Stimulated activated CD4-positive, alpha-beta T cell treated with anti-CD3 and anti-CD28 coated beads, Interleukin-4, amount 100 ng/mL, for 1 hour (primary cell): ENCODE results near the gene THOC2.
A peak's percentile ranks its signal among the peaks of the same experiment; 100 is the strongest.
"Not testable (repeated sequence)": the region's sequence is repeated elsewhere in the genome, so short reads cannot be mapped to it uniquely, and the experiment has no call there.

Experiments
- DNase-seq: peaks from one replicate; pipeline ENCODE4 v3.0.0-alpha.2; 2020

The THOC2 gene

DNA sequence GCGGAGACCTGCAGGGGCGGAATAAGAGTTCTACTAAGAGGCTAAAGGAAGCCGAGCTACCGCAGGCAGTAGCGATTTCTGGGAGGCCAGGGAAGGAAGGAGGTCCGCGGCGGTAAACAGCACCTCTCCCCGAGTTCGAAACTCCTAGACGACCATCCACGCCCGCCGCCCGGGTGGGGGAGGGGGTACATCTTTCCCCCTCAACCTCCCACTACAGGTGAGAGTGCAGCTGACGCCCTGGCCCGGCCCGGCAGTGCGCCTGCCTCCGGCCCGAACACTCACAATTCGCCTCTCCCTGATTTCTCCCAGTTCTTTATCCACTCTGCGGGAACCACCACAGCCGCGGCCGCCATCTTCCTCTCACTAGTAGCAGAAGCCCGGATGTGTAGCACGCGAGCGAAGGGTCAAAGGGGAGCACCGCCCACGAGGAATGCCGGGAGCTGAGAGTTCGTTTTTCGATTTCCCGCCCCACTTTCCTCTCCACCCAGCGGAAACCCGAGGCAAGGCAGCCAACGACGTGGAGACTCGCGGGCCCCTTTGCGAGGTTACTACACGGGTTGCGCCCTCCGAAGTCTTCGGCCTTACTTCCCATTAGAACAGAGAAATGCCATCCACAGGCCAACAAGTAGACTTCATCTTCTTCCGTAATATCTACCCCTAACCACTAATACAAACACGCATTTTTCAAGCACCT lies at the start of gene THOC2:
Gene THOC2, minus strand, starts transcription at position 383 of the 694 bp plus-strand sequence. Its CDS starts 30 bp downstream, at position 353.
- peak; percentile 78 for DNase-seq

DNA sequence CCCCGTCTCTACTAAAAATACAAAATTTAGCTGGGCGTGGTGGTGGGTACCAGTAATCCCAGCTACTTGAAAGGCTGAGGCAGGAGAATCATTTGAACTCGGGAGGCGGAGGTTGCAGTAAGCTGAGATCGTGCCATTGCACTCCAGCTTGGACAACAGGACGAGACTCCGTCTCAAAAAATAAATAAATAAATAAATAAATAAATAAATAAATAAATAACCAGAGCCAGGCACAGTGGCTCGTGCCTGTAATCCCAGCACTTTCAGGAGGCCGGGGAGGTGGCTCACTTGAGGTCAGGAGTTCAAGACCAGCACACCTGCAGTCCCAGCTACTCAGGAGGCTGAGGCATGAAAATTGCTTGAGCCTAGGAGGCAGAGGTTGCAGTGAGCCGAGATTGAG lies 48.9 kb upstream of the THOC2 start:
- not testable (repeated sequence) for DNase-seq

DNA sequence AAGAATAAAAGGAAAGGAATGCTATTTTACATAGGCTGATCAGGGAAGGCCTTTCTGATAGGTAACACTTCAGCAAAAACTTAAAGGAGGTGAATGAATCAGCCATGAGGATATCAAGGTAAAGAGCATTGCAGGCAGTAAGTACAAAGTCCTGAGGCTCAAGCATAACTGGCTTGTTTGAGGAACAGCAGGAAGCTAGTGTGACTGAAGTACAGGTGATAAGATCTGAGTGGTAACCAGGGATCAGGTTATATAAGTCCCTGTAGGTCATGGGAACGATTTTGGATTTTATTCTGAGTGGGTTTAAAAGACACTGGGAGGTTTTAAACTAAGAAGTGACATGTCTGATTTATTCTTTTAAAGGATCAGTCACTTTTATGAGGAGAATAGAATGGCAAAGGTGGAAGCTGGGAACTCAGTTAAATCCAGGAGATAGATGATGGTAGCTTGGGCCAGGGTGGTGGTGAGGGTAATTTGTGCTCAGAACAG lies 47.1 kb upstream of the THOC2 start:
- DNase-seq: no peak

- no peak for DNase-seq
Measured at GRCh38 chrX:123773258-123773988, 40.6 kb upstream of the THOC2 start.

DNA sequence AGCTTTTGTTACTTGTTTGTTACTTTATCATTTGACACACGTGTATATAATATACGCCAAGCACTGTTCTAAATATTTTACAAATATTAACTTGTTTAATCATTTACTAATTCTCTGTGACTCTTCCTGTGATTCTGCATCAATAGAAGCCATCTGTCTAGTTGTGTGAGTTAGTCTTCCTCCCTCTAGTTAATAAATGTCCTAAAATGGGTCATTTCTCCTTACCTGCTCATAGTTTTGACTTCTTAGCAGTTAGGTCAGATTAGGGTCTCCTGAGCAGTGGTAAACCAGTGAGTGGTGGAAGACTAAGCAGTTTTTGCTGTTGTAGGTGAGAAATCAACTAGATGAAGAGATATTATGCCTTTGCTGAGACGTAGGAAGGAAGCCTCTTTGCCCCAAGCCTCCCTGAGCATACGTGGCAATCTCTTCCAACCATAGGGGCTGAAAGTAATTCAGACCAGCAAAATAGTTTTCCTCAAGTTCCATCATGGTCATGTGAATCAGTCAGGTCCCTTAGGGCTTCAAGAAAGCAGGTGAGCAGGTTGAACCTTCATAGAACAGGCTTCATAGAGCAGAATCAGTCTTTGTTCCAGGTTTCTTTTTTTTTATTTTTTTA lies 38.7 kb upstream of the THOC2 start:
- DNase-seq: no peak

- DNase-seq: peak; percentile 62
Measured at GRCh38 chrX:123764967-123765871, 32.4 kb upstream of the THOC2 start.

- not testable (repeated sequence) for DNase-seq
Measured at GRCh38 chrX:123759849-123760248, 27.0 kb upstream of the THOC2 start.

- not testable (repeated sequence) for DNase-seq
Measured at GRCh38 chrX:123757794-123758193, 24.9 kb upstream of the THOC2 start.

GRCh38 chrX:123756320-123756719 lies 23.5 kb upstream of the THOC2 start:
- no peak for DNase-seq

DNA sequence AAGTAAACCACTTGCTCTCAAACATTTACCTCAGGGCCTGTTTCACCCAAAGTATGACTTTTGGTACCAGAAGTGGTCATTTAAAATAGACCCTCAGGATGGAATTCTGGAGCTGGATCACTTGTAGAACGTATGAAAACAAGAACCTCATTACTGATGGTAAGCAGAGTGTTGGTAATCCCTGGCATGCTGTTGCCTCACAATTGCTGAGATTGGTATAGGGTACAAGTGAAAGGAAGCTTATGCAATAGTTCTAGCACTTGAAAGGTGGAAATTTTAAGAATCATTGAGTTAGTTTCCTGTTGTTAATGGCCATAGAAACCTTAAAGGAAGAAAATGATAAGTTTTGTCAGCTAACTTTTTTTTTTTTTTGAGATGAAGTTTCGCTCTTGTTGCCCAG lies 22.3 kb upstream of the THOC2 start:
- no peak for DNase-seq

GRCh38 chrX:123753656-123754350 lies 21.0 kb upstream of the THOC2 start:
- no peak for DNase-seq

- no peak for DNase-seq
Measured at GRCh38 chrX:123749643-123750042, 16.8 kb upstream of the THOC2 start.

- DNase-seq: no peak
Measured at GRCh38 chrX:123745511-123745910, 12.7 kb upstream of the THOC2 start.

GRCh38 chrX:123743312-123743711 lies 10.5 kb upstream of the THOC2 start:
- DNase-seq: no peak

- no peak for DNase-seq
Measured at GRCh38 chrX:123742440-123742839, 9.6 kb upstream of the THOC2 start.

DNA sequence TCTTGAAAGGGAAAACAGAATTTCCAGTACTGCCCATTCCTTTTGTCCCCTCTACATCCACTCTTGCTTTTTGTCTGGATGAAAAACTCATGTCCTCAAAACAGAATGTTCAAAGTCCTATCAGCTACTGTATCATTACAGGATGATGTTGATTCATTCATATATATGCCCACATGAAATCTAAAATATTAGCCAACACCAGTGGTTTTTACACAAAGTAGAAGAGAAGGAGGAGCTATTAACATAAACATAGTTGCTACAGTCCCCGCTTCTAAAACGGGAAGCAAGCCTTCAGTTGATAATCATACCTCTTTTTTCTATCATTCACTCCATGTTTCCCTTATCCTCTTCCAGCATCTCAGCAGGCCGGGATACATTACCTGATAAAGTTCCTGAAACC lies 7.7 kb upstream of the THOC2 start:
- DNase-seq: no peak

DNA sequence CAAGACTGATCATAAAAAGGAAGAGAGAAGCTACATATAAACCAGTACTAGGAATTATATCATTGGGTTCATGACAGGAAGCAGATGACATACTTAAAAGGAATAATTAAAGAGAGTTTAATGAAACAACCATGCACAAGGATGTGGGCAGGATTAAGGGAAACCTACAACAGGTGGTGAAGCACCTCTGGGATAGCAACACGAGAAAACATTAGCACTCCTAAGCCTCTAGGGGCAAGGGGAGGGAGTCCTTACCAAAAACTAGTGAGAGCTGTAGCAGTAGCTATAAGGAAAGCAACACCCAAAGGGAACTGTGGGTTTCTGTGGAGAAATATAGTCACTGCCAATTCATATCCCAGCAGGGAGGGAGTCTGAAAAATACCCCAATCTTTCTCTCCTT lies 7.2 kb upstream of the THOC2 start:
- no peak for DNase-seq

DNA sequence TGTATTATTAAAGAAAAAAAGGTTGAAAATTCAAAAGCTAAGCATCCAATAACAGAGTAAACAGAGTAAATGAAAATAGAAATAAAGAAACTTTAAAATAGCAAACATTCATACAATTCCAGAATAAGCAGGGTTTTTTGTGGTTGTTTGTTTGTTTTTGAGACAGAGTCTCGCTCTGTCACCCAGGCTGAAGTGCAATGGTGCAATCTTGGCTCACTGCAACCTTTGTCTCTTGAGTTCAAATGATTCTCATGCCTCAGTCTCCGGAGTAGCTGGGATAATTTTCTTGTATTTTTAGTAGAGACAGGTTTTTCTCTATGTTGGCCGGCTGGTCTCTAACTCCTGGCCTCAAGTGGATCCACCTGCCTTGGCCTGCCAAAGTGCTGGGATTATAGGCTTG lies 6.6 kb upstream of the THOC2 start:
- DNase-seq: no peak

GRCh38 chrX:123738378-123738940 lies 5.6 kb upstream of the THOC2 start:
- no peak for DNase-seq

DNA sequence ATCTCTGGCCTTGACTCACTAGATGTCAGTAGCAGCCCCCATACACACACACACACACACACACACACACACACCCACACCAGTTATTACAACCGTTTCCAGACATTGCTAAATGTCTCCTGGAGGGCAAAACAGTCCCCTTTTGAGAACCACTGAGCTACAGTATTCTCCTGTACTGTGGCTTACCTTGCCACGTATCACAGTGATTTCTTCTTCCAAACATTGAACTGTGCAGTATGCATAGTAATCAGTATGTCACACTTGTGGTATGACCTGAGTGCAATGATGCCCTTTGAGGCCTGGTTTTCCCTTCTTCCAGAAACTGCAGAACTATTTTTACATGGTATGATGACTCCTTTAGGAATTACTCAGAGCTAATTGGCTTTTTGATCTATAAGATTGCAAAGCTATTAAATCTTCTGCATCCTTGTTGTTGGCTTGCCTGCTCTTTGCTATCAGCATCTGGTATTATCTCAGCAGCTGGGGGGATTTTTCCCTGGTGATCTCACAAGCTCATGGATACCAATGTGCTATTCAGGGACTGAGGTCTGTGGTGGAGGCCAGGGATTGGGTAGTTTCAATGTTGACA lies 3.6 kb upstream of the THOC2 start:
- no peak for DNase-seq

GRCh38 chrX:123735137-123735536 lies 2.3 kb upstream of the THOC2 start:
- DNase-seq: not testable (repeated sequence)
